ENCODE results near the gene GRAMD1B. TPM values are rescaled to one million over a fixed set of nuclear protein-coding genes. Genes with fewer than 3 reads are reported as not detected.

GRAMD1B gene
- total and polyA plus RNA-seq, 2 donors (not counting 1 experiment from before 2014, with no cell fraction given) = 0.58 to 11.6 TPM

DNA sequence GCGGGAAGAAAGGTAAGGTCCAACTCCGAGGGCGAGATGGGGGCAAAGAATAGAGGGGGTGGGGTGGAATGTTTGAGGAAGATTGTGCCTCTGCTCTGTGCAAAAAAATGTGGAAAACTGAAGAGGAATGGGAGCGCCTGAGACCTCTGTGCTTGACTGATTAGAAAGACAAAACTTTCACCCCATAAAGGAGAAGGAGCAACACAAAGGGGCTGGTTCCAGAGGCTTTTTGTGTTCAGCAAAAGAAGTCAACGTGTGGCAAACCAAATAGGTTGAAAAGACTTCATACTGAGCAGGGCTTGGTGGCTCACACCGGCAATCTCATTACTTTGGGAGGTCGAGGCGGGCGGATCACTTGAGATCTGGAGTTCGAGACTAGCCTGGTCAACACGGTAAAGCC, 50.8 kb downstream of the GRAMD1B start:
- Histone ChIP-seq H3K79me2 (ENCODE audit: control insufficient read depth, insufficient read depth, low read length) (no peaks in the 10 kb centered on the region), H3K9ac (ENCODE audit: low read length) (no peak overlapping the region), H3K27ac (ENCODE audit: low read length in 2 of 2) (no peak overlapping the region), H3K4me1 (ENCODE audit: control insufficient read depth in 2 of 2, insufficient read depth in 2 of 2, low read length in 2 of 2) (peaks cover 42 to 65% of the 10 kb centered on the region in 2 donors), H3K27me3 (replicated peaks in 1 of 4; ENCODE audit: control extremely low read depth in 1 of 4, control insufficient read depth in 3 of 4, insufficient read depth in 4 of 4, low read length in 3 of 4) (peaks cover 0 to 19% (median 1%) of the 10 kb centered on the region in 4 experiments), H3K9me3 (ENCODE audit: control extremely low read depth in 1 of 3, control insufficient read depth in 2 of 3, insufficient read depth in 1 of 3, low read length in 2 of 3) (no peaks in the 10 kb centered on the region), H4K20me1 (ENCODE audit: control insufficient read depth, insufficient read depth, low read length, poor library complexity, severe bottlenecking) (no peaks in the 10 kb centered on the region), H2AFZ (ENCODE audit: insufficient read depth, low read depth, low read length, poor library complexity, severe bottlenecking) (no peak overlapping the region), H3K36me3 (replicated peaks in 1 of 2; ENCODE audit: control extremely low read depth in 1 of 2, control insufficient read depth in 1 of 2, extremely low read depth in 1 of 2, insufficient read depth in 2 of 2, low read length in 1 of 2) (no peaks in the 10 kb centered on the region), H3K4me2 (replicated peaks; ENCODE audit: low read depth, low read length, poor library complexity, severe bottlenecking) (no peak overlapping the region), H3K4me3 (ENCODE audit: control extremely low read depth in 1 of 5, extremely low read depth in 1 of 5, insufficient read depth in 1 of 5, low read depth in 2 of 5, low read length in 4 of 5) (no peak overlapping the region)
- Mint-ChIP-seq H3K9me3 (ENCODE audit: insufficient read depth) (no peaks in the 10 kb centered on the region), H3K27me3 (no peaks in the 10 kb centered on the region), H3K4me3 (peak overlapping the region; percentile 49), H3K27ac (peak overlapping the region; percentile 88), H3K4me1 (peaks cover 71% of the 10 kb centered on the region)
- ATAC-seq (ENCODE audit: low read depth) = no peak
- intact Hi-C loops (cut with micrococcal nuclease) = no loop called here
- POLR2A ChIA-PET = no interaction called here
- WGBS (ENCODE audit: insufficient coverage) = 86% methylated on average over 8 of the region's 11 CpGs
- no peak for TF ChIP-seq EZH2 (IDR thresholded peaks at IDR 0.05; ENCODE audit: borderline replicate concordance, insufficient read depth, low read depth, low read length, poor library complexity, severe bottlenecking)
- TF ChIP-seq, protein P1, sequence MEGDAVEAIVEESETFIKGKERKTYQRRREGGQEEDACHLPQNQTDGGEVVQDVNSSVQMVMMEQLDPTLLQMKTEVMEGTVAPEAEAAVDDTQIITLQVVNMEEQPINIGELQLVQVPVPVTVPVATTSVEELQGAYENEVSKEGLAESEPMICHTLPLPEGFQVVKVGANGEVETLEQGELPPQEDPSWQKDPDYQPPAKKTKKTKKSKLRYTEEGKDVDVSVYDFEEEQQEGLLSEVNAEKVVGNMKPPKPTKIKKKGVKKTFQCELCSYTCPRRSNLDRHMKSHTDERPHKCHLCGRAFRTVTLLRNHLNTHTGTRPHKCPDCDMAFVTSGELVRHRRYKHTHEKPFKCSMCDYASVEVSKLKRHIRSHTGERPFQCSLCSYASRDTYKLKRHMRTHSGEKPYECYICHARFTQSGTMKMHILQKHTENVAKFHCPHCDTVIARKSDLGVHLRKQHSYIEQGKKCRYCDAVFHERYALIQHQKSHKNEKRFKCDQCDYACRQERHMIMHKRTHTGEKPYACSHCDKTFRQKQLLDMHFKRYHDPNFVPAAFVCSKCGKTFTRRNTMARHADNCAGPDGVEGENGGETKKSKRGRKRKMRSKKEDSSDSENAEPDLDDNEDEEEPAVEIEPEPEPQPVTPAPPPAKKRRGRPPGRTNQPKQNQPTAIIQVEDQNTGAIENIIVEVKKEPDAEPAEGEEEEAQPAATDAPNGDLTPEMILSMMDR (IDR thresholded peaks at IDR 0.05) = no peak
- CTCF ChIA-PET = interaction anchor here (0.7 to 3.9 kb wide), 6 partner anchors 17 to 177 kb away, joined by 3 to 108 read pairs (median 4); no protein-coding TSS in a partner anchor
- no peak for DNase-seq

DNA sequence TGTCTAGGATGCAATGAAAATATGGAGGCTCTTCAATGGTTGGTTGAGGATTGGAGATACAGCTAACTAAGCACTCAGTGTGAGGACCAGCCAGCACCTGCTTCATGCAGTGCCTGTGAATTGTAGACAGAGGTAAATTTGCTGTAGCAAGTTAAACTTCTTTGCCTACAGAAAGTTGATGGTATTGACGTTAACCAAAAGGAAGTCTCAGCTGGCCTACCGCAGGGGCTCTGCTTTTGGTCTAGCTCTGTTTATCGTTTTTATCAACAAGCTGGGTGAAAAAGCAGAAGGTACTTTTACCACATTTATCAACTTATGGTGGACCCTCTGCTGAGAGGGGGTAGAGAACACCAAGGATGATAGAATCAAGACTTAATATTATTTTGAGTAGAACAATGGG, 51.6 kb downstream of the GRAMD1B start:
- POLR2A ChIA-PET = no interaction called here
- Mint-ChIP-seq H3K27ac (peak overlapping the region; percentile 86), H3K4me1 (peaks cover 71% of the 10 kb centered on the region), H3K9me3 (ENCODE audit: insufficient read depth) (no peaks in the 10 kb centered on the region), H3K27me3 (no peaks in the 10 kb centered on the region), H3K4me3 (peak overlapping the region; percentile 49)
- no peak overlapping the region for H3K4me3 ChIP-seq (ENCODE audit: control extremely low read depth in 1 of 5, extremely low read depth in 1 of 5, insufficient read depth in 1 of 5, low read depth in 2 of 5, low read length in 4 of 5)
- no peaks in the 10 kb centered on the region for H3K36me3 ChIP-seq (replicated peaks in 1 of 2; ENCODE audit: control extremely low read depth in 1 of 2, control insufficient read depth in 1 of 2, extremely low read depth in 1 of 2, insufficient read depth in 2 of 2, low read length in 1 of 2)
- DNase-seq = peak; percentile 22
- no peak overlapping the region for H3K9ac ChIP-seq (ENCODE audit: low read length)
- H3K79me2 ChIP-seq (ENCODE audit: control insufficient read depth, insufficient read depth, low read length) = no peaks in the 10 kb centered on the region
- peak; percentile 44 for ATAC-seq (ENCODE audit: low read depth)
- no peaks in the 10 kb centered on the region for H3K9me3 ChIP-seq (ENCODE audit: control extremely low read depth in 1 of 3, control insufficient read depth in 2 of 3, insufficient read depth in 1 of 3, low read length in 2 of 3)
- no peak overlapping the region for H3K27ac ChIP-seq (ENCODE audit: low read length in 2 of 2)
- H3K4me2 ChIP-seq (replicated peaks; ENCODE audit: low read depth, low read length, poor library complexity, severe bottlenecking) = no peak overlapping the region
- WGBS (ENCODE audit: insufficient coverage) = no CpG with 5 or more reads among the region's 3 CpGs
- no peak overlapping the region for H2AFZ ChIP-seq (ENCODE audit: insufficient read depth, low read depth, low read length, poor library complexity, severe bottlenecking)
- H3K4me1 ChIP-seq (ENCODE audit: control insufficient read depth in 2 of 2, insufficient read depth in 2 of 2, low read length in 2 of 2) = peaks cover 42 to 65% of the 10 kb centered on the region in 2 donors
- H3K27me3 ChIP-seq (replicated peaks in 1 of 4; ENCODE audit: control extremely low read depth in 1 of 4, control insufficient read depth in 3 of 4, insufficient read depth in 4 of 4, low read length in 3 of 4) = peaks cover 0 to 15% (median 1%) of the 10 kb centered on the region in 4 experiments
- CTCF ChIA-PET = interaction anchor here (0.7 to 1.8 kb wide), 7 partner anchors 12 to 178 kb away, joined by 3 to 6 read pairs (median 3); no protein-coding TSS in a partner anchor
- H4K20me1 ChIP-seq (ENCODE audit: control insufficient read depth, insufficient read depth, low read length, poor library complexity, severe bottlenecking) = no peaks in the 10 kb centered on the region
- TF ChIP-seq EZH2 (IDR thresholded peaks at IDR 0.05; ENCODE audit: borderline replicate concordance, insufficient read depth, low read depth, low read length, poor library complexity, severe bottlenecking) = no peak
- intact Hi-C loops (cut with micrococcal nuclease) = no loop called here
